HG02588 (cell line): ENCODE data around the gene FKBP15.
A peak's percentile ranks its signal among the peaks of the same experiment; 100 is the strongest.
"Not testable (repeated sequence)": the region's sequence is repeated elsewhere in the genome, so short reads cannot be mapped to it uniquely, and the experiment has no call there.

Source experiments
- ATAC-seq: cut with Tn5 transposase; IDR thresholded peaks from one replicate; pipeline ENCODE4 v1.9.1; 2021; ENCODE audit warnings: mild to moderate bottlenecking, moderate library complexity; ENCODE audit not compliant: unreplicated experiment

FKBP15 gene

GRCh38 chr9:113151696-113152630, 69.1 kb downstream of the FKBP15 start:
- no peak for ATAC-seq

- peak; percentile 96 for ATAC-seq
These were observed 70.1 kb downstream of the FKBP15 start, which contains the start of gene SLC31A2 for GRCh38 chr9:113150670-113151611. Gene SLC31A2, plus strand, starts transcription at chr9:113151007. Its CDS starts 68 bp downstream, at chr9:113151075.

DNA sequence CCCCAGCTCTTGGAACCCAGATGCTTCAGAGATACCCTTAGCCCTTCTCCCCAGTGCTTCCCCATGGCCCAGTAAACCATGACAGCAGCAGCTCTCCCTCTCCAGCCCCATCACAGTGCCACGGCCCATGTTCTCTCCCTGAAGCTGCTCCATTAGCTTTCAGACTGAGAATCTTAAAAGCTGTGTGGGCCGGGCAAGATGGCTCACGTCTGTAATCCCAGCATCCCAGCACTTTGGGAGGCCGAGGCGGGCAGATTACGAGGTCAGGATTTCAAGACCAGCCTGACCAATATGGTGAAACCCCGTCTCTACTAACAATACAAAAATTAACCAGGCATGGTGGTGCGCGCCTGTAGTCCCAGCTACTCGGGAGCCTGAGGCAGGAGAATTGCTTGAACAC, 71.5 kb downstream of the FKBP15 start:
- not testable (repeated sequence) for ATAC-seq

DNA sequence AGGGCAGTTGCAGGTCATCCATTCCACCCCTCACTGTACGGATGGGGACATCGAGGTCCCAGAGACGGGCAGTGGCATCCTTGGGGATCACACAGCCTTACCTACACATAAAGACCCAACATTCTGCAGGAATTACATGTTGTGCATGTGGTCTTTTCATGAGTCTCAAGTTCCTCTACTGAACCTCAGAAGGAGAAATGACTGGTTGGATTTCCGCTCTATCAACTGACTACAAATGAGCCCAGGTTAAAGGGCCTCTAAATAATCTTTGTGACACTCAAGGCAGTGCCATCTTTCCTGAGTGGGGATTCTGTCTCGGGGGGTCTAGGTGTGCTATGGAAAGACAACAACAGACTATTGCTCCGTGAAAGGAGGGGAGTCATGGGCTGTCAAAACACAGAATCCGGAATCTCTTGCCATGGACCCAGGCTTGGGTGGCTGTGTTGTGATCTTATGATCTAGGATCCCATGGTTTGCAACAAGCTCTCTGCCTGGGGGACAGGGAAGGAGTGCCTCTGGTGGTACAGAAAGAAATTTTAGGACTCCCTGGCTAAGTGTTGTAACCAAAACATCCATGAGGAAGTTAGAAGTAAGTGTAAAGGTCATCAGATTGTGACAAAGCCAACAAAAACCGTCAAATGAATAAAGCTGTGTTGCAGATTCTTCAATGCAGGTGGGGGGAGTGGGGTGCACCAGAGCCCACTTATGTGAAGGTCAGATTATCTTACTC, 72.1 kb downstream of the FKBP15 start:
- ATAC-seq = no peak

- no peak for ATAC-seq
These were observed 72.7 kb downstream of the FKBP15 start for GRCh38 chr9:113148372-113148705.

DNA sequence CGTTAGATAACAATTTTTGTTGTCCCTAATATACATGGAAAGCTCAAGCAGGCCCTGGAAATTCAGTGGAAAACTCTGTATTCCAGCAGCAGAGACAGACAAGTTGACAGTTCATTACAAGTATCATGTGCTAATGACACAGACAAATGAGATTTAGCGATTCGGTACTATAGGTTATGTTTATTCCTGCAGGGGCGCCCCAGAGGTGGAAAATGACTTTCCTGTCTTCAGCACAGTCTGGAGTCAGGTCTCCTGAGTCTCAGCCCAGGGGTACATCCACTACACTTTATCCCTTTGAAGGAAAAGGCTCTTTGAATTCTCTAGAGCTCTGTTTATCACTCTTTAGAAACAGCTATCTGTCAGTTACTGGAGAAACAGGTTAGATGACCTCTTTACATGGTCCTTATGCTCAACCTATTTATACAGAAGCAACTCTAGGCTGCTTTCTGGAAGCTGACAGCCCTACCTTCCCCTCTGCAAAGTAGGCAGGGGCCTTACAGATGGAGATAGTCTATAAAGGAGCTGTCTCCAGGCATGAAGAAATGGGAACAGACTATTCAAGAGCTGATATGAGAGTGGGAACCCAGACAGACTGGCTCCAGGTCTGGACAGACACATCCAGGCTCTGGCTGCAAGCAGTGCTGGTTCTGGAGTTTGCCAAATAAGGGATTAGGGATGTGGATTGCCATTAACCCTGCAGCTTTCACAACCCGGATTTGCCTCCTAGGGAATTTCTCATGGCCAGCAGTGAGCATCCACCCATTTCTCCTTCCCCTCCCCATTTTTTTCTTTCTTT, 77.4 kb downstream of the FKBP15 start:
- no peak for ATAC-seq

GRCh38 chr9:113140896-113141295, 80.2 kb downstream of the FKBP15 start:
- ATAC-seq = not testable (repeated sequence)

DNA sequence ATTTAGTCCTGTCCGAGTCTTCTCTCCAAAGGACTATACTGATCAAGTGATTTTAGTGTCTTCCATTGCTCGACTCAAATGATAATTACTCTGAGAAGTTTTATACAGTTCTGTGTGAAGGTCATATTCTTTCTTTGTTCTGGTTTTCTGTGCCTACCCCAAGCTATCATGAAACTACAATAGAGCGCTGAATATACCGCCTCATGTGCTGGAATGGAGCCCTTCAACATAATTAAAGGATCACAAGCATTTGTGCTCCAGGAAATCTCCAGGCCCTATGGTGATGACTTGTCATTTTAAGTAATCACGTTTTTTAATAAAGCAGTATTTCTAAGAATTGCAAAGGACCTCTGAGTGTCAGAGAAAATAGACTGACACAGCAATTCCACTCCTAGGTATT, 81.1 kb downstream of the FKBP15 start:
- ATAC-seq = no peak

DNA sequence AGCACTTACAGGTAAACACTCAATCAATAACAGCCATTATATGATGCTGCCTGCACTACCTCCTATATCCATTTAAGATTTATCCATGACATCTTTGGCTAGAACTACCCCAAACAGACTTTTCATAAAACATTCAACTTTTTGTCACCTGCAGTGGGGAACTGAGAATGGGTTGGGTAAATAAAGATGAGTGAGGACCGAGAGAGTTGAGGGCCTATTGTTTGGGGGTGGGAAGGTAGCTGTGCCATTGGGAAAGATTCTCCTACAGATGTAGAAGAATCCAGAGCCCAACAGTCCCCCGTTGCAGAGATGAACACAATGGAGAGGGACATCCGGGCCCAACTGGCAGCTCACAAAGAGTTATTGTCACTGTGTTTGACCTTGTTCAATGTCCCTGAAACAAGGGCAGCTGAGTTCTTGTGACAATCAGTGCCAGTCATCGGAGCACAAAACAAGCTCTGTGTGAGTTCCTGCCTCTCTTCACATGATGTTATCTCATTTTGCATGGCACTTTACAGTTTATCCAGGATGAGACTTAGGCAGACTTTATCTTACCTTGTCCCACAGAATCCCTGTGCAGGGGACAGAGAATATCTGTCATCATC, 81.8 kb downstream of the FKBP15 start:
- no peak for ATAC-seq

DNA sequence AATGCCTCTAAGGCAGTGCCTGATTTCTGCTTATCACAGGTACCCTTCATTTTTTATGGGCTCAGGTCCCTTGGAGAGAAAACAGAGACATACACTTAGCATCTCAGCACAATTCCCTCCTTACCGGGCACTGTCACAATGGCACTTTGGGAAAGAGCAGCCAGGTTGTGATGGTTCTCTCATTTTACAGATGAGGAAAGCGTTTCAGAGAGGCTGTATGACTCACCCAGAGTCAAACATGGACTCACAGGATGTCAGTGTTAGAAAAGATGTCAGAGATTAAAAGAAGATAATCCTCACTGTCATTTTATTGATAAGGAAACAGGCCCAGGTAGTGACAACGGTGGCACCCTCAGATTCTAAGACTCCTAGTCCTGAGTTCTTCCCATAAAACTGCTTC, 82.3 kb downstream of the FKBP15 start:
- ATAC-seq = no peak

GRCh38 chr9:113137196-113138168, 83.6 kb downstream of the FKBP15 start:
- no peak for ATAC-seq

DNA sequence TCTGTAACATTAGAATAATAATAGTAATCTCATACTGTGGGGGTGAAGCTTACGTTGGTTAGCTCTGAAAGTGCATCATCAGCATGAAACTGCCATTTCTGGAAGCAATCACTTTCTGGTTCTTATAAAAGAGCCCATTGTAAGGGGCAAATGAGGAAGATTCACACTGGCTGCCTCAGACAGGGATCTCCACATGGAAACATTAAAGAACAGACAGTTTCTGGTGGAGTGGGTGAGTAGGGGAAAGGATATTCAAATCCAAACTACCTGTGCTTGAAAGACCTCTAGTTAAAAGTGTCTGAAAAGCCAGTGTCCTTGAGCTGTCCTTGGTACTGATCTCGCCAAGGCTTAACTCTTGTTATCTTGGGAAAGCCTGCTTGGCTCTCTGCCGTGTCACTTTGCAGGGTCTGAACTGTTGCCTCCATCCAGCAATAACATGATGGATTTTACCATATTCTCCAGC, 89.4 kb downstream of the FKBP15 start:
- ATAC-seq = no peak

- no peak for ATAC-seq
These were observed 91.2 kb downstream of the FKBP15 start for GRCh38 chr9:113129884-113130283.

- no peak for ATAC-seq
These were observed 91.6 kb downstream of the FKBP15 start for GRCh38 chr9:113129466-113129865.

GRCh38 chr9:113125386-113126035, 95.6 kb downstream of the FKBP15 start:
- ATAC-seq = no peak

GRCh38 chr9:113118829-113119228, 102.2 kb downstream of the FKBP15 start:
- ATAC-seq = not testable (repeated sequence)
